GM10248 (cell line): ENCODE data around the gene ADGRV1.
"Not testable (repeated sequence)": the region's sequence is repeated elsewhere in the genome, so short reads cannot be mapped to it uniquely, and the experiment has no call there.

Experiments used
- CTCF ChIA-PET: fragments of 300-600 bp; sonication (Branson Sonifier 250); formaldehyde crosslinking; extraction: SDS; loops from one replicate; lab custom pipeline; 2021; ENCODE audit warnings: antibody characterized with exemption; lab: Yijun Ruan, JAX
- POLR2A ChIA-PET: fragments of 350-650 bp; sonication (Branson Sonifier 250); formaldehyde crosslinking; extraction: SDS; loops from one replicate; lab custom pipeline; 2020; ENCODE audit warnings: antibody characterized with exemption; lab: Yijun Ruan, JAX
- DNase-seq: peaks from one replicate; pipeline ENCODE4 v3.0.0; 2012; ENCODE audit errors: extremely low spot score
- TF ChIP-seq, protein P1 (sequence below): IDR thresholded peaks from 2 replicates; pipeline ENCODE4 v1.5.1; 2012; ENCODE audit warnings: mild to moderate bottlenecking, low read depth; ENCODE audit errors: extremely low read depth, missing control alignments, control extremely low read depth

Gene ADGRV1

DNA sequence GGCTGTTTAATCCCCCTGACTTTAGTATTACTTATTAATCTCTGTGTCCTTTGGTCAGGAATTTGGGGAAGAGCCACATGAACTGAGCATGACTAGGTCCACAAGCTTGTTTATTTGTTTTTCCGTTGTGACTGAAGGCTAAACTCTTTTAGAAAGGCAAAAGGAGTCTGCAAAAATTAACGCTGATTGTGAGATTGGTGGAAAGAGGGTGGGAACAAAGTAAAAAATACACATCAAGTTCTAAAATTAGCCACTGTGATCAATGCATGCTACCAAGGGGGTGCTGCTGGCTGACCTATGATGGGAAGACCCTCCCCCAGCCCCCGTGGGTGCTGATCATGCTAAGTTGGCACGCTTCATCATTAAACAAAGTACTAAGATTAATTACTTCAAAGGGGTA lies 356.8 kb downstream of the ADGRV1 start:
- CTCF ChIA-PET = no interaction called here
- no peak for DNase-seq

GRCh38 chr5:90916947-90917800 lies 358.6 kb downstream of the ADGRV1 start:
- DNase-seq = no peak
- CTCF ChIA-PET = interaction anchor here (1.4 to 3.5 kb wide), 3 partner anchors 15 to 502 kb away, joined by 3 to 27 read pairs (median 4); no protein-coding TSS in a partner anchor
- TF ChIP-seq, protein P1, sequence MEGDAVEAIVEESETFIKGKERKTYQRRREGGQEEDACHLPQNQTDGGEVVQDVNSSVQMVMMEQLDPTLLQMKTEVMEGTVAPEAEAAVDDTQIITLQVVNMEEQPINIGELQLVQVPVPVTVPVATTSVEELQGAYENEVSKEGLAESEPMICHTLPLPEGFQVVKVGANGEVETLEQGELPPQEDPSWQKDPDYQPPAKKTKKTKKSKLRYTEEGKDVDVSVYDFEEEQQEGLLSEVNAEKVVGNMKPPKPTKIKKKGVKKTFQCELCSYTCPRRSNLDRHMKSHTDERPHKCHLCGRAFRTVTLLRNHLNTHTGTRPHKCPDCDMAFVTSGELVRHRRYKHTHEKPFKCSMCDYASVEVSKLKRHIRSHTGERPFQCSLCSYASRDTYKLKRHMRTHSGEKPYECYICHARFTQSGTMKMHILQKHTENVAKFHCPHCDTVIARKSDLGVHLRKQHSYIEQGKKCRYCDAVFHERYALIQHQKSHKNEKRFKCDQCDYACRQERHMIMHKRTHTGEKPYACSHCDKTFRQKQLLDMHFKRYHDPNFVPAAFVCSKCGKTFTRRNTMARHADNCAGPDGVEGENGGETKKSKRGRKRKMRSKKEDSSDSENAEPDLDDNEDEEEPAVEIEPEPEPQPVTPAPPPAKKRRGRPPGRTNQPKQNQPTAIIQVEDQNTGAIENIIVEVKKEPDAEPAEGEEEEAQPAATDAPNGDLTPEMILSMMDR = no peak
- POLR2A ChIA-PET = no interaction called here

More for the DNA sequence above, 356.8 kb downstream of the ADGRV1 start:
- POLR2A ChIA-PET = no interaction called here
- TF ChIP-seq, protein P1 = no peak

- ChIA-PET POLR2A (no interaction called here), CTCF (interaction anchor here (1.4 to 3.5 kb wide), 3 partner anchors 14 to 501 kb away, joined by 3 to 27 read pairs (median 4); no protein-coding TSS in a partner anchor)
- no peak for DNase-seq
- TF ChIP-seq, protein P1 = no peak
Measured at GRCh38 chr5:90917928-90918668, 359.5 kb downstream of the ADGRV1 start.

GRCh38 chr5:90921418-90921973 lies 362.9 kb downstream of the ADGRV1 start:
- CTCF ChIA-PET = interaction anchor here (1.6 to 2.0 kb wide), 2 partner anchors 10 kb away, joined by 6 read pairs; no protein-coding TSS in a partner anchor
- TF ChIP-seq, protein P1 = no peak
- POLR2A ChIA-PET = no interaction called here
- DNase-seq = no peak

GRCh38 chr5:90924222-90924621 lies 365.6 kb downstream of the ADGRV1 start:
- POLR2A ChIA-PET, CTCF ChIA-PET, DNase-seq: not testable (repeated sequence)

GRCh38 chr5:90929013-90929839 lies 370.6 kb downstream of the ADGRV1 start:
- DNase-seq, POLR2A ChIA-PET, CTCF ChIA-PET: not testable (repeated sequence)

- POLR2A ChIA-PET = no interaction called here
- CTCF ChIA-PET = no interaction called here
- DNase-seq = no peak
- TF ChIP-seq, protein P1 = no peak
Measured at GRCh38 chr5:90930062-90930461, 371.5 kb downstream of the ADGRV1 start.
